Measurements from ENCODE around the gene TMEM41A. TPM values are rescaled to one million over a fixed set of nuclear protein-coding genes. Genes with fewer than 3 reads are reported as not detected.

The TMEM41A gene
- total and polyA plus RNA-seq, 2 experiments from 2014 or later, result 12.4 to 15.9 TPM

- TF ChIP-seq ETS1 (IDR thresholded peaks at IDR 0.05) (no peak), POLR2AphosphoS5 (IDR thresholded peaks at IDR 0.05; ENCODE audit: low read depth) (no peak)
Measured at GRCh38 chr3:185532901-185533300, 34.1 kb upstream of the TMEM41A start (continued).

- Histone ChIP-seq H3K27ac (ENCODE audit: low read depth) (no peak overlapping the region), H3K4me3 (no peak overlapping the region), H3K4me2 (no peak overlapping the region), H2AFZ (no peak overlapping the region), H4K20me1 (replicated peaks; ENCODE audit: insufficient read depth) (no peaks in the 10 kb centered on the region; the same call in 1 of the 2 replicates), H3K4me1 (ENCODE audit: insufficient read depth) (no peaks in the 10 kb centered on the region), H3K36me3 (ENCODE audit: insufficient read depth) (no peaks in the 10 kb centered on the region), H3K9me2 (ENCODE audit: insufficient read depth) (no peaks in the 10 kb centered on the region), H3K27me3 (ENCODE audit: insufficient read depth) (no peaks in the 10 kb centered on the region), H3K79me2 (replicated peaks; ENCODE audit: insufficient read depth) (no peaks in the 10 kb centered on the region), H3F3A (replicated peaks; ENCODE audit: low read depth) (no peaks in the 10 kb centered on the region)
- no peaks in the 10 kb centered on the region for H3K27me3 Mint-ChIP-seq (ENCODE audit: insufficient read depth, low read depth, poor library complexity)
- ATAC-seq, result no peak
- no peaks in the 10 kb centered on the region for H3K4me1 Mint-ChIP-seq
- no peaks in the 10 kb centered on the region for H3K9me3 Mint-ChIP-seq
- no peaks in the 10 kb centered on the region for H3K36me3 Mint-ChIP-seq (ENCODE audit: low read depth)
- H3K27ac Mint-ChIP-seq, result no peak overlapping the region
- no peak for DNase-seq (ENCODE audit: low spot score)
- H3K4me3 Mint-ChIP-seq, result no peak overlapping the region
- TF ChIP-seq EZH2phosphoT487 (IDR thresholded peaks at IDR 0.05; ENCODE audit: unreplicated experiment) (no peak), CTCF (conservative IDR thresholded peaks at IDR 0.05; ENCODE audit: low read depth in 2 of 2) (no peak), REST (IDR thresholded peaks at IDR 0.05; ENCODE audit: unreplicated experiment) (no peak), EZH2 (IDR thresholded peaks at IDR 0.05; ENCODE audit: low read depth, unreplicated experiment) (no peak), ETS1 (IDR thresholded peaks at IDR 0.05) (no peak), CREB1 (CRISPR knock-in tag; IDR thresholded peaks at IDR 0.05; ENCODE audit: low read depth) (no peak), STAT1 (IDR thresholded peaks at IDR 0.05; ENCODE audit: unreplicated experiment) (no peak), POLR2AphosphoS5 (IDR thresholded peaks at IDR 0.05; ENCODE audit: low read depth) (no peak), NANOG (IDR thresholded peaks at IDR 0.05; ENCODE audit: borderline replicate concordance) (no peak), ZNF114 (CRISPR knock-in tag; IDR thresholded peaks at IDR 0.05) (no peak), ZNF331 (CRISPR knock-in tag; IDR thresholded peaks at IDR 0.05; ENCODE audit: low read depth) (no peak), JUNB (IDR thresholded peaks at IDR 0.05; ENCODE audit: unreplicated experiment) (no peak)
Measured at GRCh38 chr3:185530856-185531255, 32.0 kb upstream of the TMEM41A start.
